ENCODE measurements around the gene NEDD9.
A peak's percentile ranks its signal among the peaks of the same experiment; 100 is the strongest.

Gene NEDD9

GRCh38 chr6:11207199-11207968 lies 25.1 kb downstream of the NEDD9 start:
- Mint-ChIP-seq H3K9me3 (no peaks in the 10 kb centered on the region), H3K36me3 (peaks cover 23% of the 10 kb centered on the region), H3K4me3 (no peak overlapping the region), H3K4me1 (peaks cover 36% of the 10 kb centered on the region), H3K27ac (no peak overlapping the region), H3K27me3 (no peaks in the 10 kb centered on the region)

GRCh38 chr6:11206576-11206975 lies 25.9 kb downstream of the NEDD9 start:
- H3K27ac Mint-ChIP-seq = no peak overlapping the region
- no peaks in the 10 kb centered on the region for H3K9me3 Mint-ChIP-seq
- H3K36me3 Mint-ChIP-seq = peaks cover 20% of the 10 kb centered on the region

GRCh38 chr6:11204794-11205366 lies 27.6 kb downstream of the NEDD9 start:
- Mint-ChIP-seq H3K27ac (no peak overlapping the region), H3K27me3 (no peaks in the 10 kb centered on the region), H3K9me3 (no peaks in the 10 kb centered on the region), H3K4me1 (peaks cover 43% of the 10 kb centered on the region), H3K36me3 (peaks cover 22% of the 10 kb centered on the region), H3K4me3 (no peak overlapping the region)

More at GRCh38 chr6:11206576-11206975, 25.9 kb downstream of the NEDD9 start:
- Mint-ChIP-seq H3K4me3 (no peak overlapping the region), H3K4me1 (peaks cover 34% of the 10 kb centered on the region), H3K27me3 (no peaks in the 10 kb centered on the region)

- Mint-ChIP-seq H3K4me1 (peaks cover 52% of the 10 kb centered on the region), H3K27ac (no peak overlapping the region), H3K4me3 (no peak overlapping the region), H3K36me3 (peaks cover 24% of the 10 kb centered on the region), H3K27me3 (no peaks in the 10 kb centered on the region), H3K9me3 (no peaks in the 10 kb centered on the region)
Measured at GRCh38 chr6:11204005-11204399, 28.5 kb downstream of the NEDD9 start.

- H3K36me3 Mint-ChIP-seq = peaks cover 24% of the 10 kb centered on the region
- no peaks in the 10 kb centered on the region for H3K9me3 Mint-ChIP-seq
- peak overlapping the region; percentile 41 for H3K27ac Mint-ChIP-seq
- H3K27me3 Mint-ChIP-seq = no peaks in the 10 kb centered on the region
- H3K4me3 Mint-ChIP-seq = peak overlapping the region; percentile 73
- H3K4me1 Mint-ChIP-seq = peaks cover 58% of the 10 kb centered on the region
Measured at GRCh38 chr6:11203306-11204004, 29.0 kb downstream of the NEDD9 start.

- Mint-ChIP-seq H3K36me3 (peaks cover 26% of the 10 kb centered on the region), H3K9me3 (no peaks in the 10 kb centered on the region), H3K4me1 (peaks cover 61% of the 10 kb centered on the region), H3K4me3 (peak overlapping the region; percentile 73), H3K27me3 (no peaks in the 10 kb centered on the region), H3K27ac (no peak overlapping the region)
Measured at GRCh38 chr6:11202513-11203305, 29.8 kb downstream of the NEDD9 start.

- peaks cover 27% of the 10 kb centered on the region for H3K36me3 Mint-ChIP-seq
- H3K4me1 Mint-ChIP-seq = peaks cover 60% of the 10 kb centered on the region
- H3K4me3 Mint-ChIP-seq = no peak overlapping the region
- H3K9me3 Mint-ChIP-seq = no peaks in the 10 kb centered on the region
- no peaks in the 10 kb centered on the region for H3K27me3 Mint-ChIP-seq
- no peak overlapping the region for H3K27ac Mint-ChIP-seq
Measured at GRCh38 chr6:11201772-11202512, 30.5 kb downstream of the NEDD9 start.

GRCh38 chr6:11201015-11201414 lies 31.5 kb downstream of the NEDD9 start:
- Mint-ChIP-seq H3K4me1 (peaks cover 63% of the 10 kb centered on the region), H3K36me3 (peaks cover 27% of the 10 kb centered on the region), H3K27ac (no peak overlapping the region), H3K27me3 (no peaks in the 10 kb centered on the region), H3K4me3 (no peak overlapping the region), H3K9me3 (no peaks in the 10 kb centered on the region)

- Mint-ChIP-seq H3K4me1 (peaks cover 63% of the 10 kb centered on the region), H3K9me3 (no peaks in the 10 kb centered on the region), H3K36me3 (peaks cover 28% of the 10 kb centered on the region), H3K27me3 (no peaks in the 10 kb centered on the region), H3K27ac (no peak overlapping the region), H3K4me3 (no peak overlapping the region)
Measured at GRCh38 chr6:11200356-11200755, 32.1 kb downstream of the NEDD9 start.

- H3K4me3 Mint-ChIP-seq = peak overlapping the region; percentile 58
- no peaks in the 10 kb centered on the region for H3K27me3 Mint-ChIP-seq
- H3K36me3 Mint-ChIP-seq = peaks cover 31% of the 10 kb centered on the region
- H3K27ac Mint-ChIP-seq = peak overlapping the region; percentile 68
- peaks cover 62% of the 10 kb centered on the region for H3K4me1 Mint-ChIP-seq
- no peaks in the 10 kb centered on the region for H3K9me3 Mint-ChIP-seq
Measured at GRCh38 chr6:11198663-11199603, 33.5 kb downstream of the NEDD9 start.

GRCh38 chr6:11197850-11198249 lies 34.6 kb downstream of the NEDD9 start:
- Mint-ChIP-seq H3K36me3 (peaks cover 25% of the 10 kb centered on the region), H3K9me3 (no peaks in the 10 kb centered on the region), H3K27me3 (no peaks in the 10 kb centered on the region), H3K27ac (no peak overlapping the region), H3K4me1 (peaks cover 51% of the 10 kb centered on the region), H3K4me3 (no peak overlapping the region)

GRCh38 chr6:11197175-11197536 lies 35.3 kb downstream of the NEDD9 start:
- Mint-ChIP-seq H3K4me3 (no peak overlapping the region), H3K27me3 (no peaks in the 10 kb centered on the region), H3K4me1 (peaks cover 44% of the 10 kb centered on the region), H3K36me3 (peaks cover 28% of the 10 kb centered on the region), H3K27ac (no peak overlapping the region), H3K9me3 (no peaks in the 10 kb centered on the region)

GRCh38 chr6:11196511-11197174 lies 35.8 kb downstream of the NEDD9 start:
- Mint-ChIP-seq H3K27ac (no peak overlapping the region), H3K9me3 (no peaks in the 10 kb centered on the region), H3K36me3 (peaks cover 28% of the 10 kb centered on the region), H3K4me3 (no peak overlapping the region), H3K27me3 (no peaks in the 10 kb centered on the region), H3K4me1 (peaks cover 40% of the 10 kb centered on the region)
